Measurements from ENCODE around the gene IRF2.

IRF2 gene

GRCh38 chr4:184448141-184448540 is 26.2 kb downstream of the IRF2 start:
- no peak for TF ChIP-seq CTCF (IDR thresholded peaks at IDR 0.05)

- TF ChIP-seq CTCF (IDR thresholded peaks at IDR 0.05): no peak
Measured at GRCh38 chr4:184447664-184448063, 26.7 kb downstream of the IRF2 start.

GRCh38 chr4:184446132-184446658 is 28.2 kb downstream of the IRF2 start:
- no peak for TF ChIP-seq CTCF (IDR thresholded peaks at IDR 0.05)

GRCh38 chr4:184444953-184445309 is 29.4 kb downstream of the IRF2 start:
- no peak for TF ChIP-seq CTCF (IDR thresholded peaks at IDR 0.05)

- TF ChIP-seq CTCF (IDR thresholded peaks at IDR 0.05): no peak
Measured at GRCh38 chr4:184444215-184444952, 30.0 kb downstream of the IRF2 start.

- TF ChIP-seq CTCF (IDR thresholded peaks at IDR 0.05): no peak
Measured at GRCh38 chr4:184443318-184443717, 31.0 kb downstream of the IRF2 start.

GRCh38 chr4:184442314-184442635 is 32.1 kb downstream of the IRF2 start:
- TF ChIP-seq CTCF (IDR thresholded peaks at IDR 0.05): no peak
